ENCODE measurements around the gene USP1. TPM values are rescaled to one million over a fixed set of nuclear protein-coding genes. Genes with fewer than 3 reads are reported as not detected.

Gene USP1
- total RNA-seq, 2 donors from 2014 or later: 20.2 to 29.8 TPM

DNA sequence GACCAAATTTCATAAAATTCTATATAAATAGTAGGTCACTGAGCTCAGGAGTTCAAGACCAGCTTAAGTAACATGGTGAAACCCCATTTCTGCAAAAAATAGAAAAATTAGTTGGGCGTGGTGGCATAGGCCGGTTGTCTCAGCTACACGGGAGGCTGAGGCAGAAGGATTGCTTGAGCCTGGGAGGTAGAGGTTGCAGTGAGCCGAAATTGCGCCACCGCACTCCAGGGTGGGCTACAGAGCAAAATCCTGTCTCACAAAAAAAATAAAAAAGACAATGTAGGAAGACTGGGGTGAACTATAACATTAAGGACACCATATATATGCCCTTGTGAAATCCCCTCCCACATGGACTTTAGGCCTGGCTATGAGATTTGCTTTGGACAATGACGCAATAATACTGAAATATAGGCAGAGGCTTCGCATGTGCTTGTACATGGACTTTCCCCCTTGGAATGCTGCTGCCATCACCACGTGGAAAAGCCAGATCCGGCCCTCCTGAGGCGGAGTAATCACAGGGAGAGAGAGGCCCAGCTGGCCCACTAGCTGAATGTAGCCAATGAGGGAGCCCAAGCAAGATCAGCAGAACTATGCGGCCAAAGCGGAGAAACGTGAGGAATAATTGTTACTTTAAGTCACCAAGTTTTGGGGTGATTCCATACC lies 13.1 kb upstream of the USP1 start:
- intact Hi-C loops (cut with DNase I): no loop called here

DNA sequence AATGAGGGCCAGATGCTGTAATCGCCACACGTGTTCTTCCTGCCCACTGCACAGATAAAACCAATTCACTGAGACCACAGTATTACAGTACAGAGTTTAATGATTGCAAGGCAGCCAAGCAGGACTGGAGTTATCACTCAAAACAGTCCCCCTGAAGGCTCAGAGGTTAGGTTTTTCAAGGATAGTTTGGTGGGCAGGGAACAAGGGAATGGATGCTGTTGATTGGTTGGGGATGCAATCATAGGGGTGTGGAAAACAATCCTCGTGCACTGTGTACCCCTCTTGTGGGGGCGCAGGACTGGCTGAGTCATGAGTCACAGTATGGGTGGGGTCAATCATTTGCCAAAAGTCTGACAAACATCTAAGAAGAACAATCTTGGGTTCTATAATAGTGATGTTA lies 12.4 kb upstream of the USP1 start:
- intact Hi-C loops (cut with DNase I): no loop called here
- no peak for DNase-seq (ENCODE audit: low spot score)

More for the DNA sequence above, 13.1 kb upstream of the USP1 start:
- DNase-seq (ENCODE audit: low spot score): no peak

DNA sequence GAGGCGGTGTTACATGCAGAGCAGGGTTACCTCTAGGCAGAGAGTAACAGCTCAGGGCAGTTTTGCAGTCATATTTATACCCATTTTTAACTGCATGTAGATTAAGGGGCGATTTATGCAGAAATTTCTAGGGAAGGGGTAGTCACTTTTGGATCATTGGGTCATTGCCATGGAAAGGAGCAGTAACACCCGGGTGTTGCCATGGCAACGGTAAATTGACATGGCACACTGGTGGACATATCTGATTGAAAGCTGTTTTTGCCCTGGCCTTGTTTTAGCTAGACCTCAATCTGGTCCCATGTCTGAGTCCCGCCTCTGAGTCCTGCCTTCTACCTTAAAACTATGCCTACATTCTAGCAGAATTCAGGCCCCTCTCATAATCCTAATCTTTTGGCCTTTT lies 11.8 kb upstream of the USP1 start:
- intact Hi-C loops (cut with DNase I): no loop called here
- DNase-seq (ENCODE audit: low spot score): no peak

DNA sequence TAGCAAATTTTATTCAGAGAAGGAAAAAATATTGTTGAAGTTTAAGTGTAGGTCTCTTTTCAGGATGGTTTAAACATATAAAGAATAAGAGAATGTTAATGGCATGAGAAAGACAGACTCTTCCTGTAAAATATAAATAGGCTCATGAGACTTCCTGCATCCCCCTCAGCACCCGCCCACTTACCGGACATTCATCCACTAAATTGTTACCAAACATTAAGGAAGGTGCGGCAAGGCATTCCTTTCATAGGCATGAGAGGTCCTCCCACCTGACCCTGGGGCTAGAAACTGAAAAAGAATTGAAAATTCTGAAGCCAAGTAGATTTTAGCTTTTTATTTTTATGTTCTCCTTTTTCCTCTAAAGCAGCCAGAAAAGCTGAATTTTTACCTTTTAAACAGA lies 10.6 kb upstream of the USP1 start:
- no peak for DNase-seq (ENCODE audit: low spot score)
- intact Hi-C loops (cut with DNase I): no loop called here

DNA sequence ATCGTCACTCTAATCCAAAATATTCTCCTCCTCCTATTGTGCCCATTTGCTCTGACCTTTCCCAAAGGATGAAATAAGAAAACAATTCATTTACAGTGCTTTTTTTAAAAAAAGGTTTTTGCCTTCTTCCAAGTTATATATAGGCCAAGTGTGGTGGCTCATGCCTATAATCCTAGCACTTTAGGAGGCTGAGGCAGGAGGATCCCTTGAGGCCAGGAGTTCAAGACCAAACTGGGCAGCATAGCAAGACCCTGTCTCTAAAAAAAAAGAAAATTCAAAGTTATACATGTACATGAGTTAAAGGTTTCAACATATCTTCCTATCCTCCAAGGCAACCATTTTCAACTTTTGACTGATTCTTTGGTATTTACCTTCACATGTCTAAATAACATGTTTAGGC lies 10.1 kb upstream of the USP1 start:
- no peak for DNase-seq (ENCODE audit: low spot score)
- intact Hi-C loops (cut with DNase I): no loop called here

DNA sequence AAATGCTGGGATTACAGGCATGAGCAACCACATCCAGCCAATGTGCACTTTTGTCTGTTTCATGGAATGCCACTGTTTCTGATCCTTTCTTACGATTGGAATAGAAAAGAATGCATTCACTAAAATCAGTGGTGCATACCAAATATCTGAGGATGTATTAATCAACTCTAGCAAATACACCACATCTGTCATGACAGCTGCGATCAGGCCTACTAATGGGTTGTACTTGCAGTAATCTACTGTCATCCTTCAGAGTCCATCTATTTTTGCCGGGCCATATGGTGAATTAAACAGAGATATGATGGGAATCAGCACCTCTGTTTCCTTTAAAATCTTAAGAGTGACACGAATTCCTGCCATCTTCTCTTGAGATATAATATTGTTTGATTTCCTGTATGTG lies 8.5 kb upstream of the USP1 start:
- DNase-seq (ENCODE audit: low spot score): no peak
- intact Hi-C loops (cut with DNase I): no loop called here

DNA sequence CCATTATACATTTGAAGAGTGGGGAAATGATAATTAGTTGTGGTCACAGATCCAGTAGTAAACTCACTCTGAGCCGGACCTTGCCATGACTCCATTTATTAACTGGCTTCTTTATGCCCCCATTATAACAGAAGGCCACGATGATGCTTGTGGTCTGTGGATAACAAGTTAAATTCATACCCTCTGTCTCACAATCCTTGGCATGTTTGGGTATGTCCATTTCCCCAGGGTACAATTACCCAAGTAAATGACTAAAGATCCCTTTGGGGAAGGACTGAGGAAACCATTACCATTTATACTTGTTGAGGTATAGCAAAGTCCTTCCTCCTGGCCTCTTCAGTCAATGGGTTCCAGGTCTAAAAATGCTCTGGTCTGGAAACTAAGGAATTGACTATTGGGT lies 7.3 kb upstream of the USP1 start:
- intact Hi-C loops (cut with DNase I): no loop called here
- DNase-seq (ENCODE audit: low spot score): no peak

DNA sequence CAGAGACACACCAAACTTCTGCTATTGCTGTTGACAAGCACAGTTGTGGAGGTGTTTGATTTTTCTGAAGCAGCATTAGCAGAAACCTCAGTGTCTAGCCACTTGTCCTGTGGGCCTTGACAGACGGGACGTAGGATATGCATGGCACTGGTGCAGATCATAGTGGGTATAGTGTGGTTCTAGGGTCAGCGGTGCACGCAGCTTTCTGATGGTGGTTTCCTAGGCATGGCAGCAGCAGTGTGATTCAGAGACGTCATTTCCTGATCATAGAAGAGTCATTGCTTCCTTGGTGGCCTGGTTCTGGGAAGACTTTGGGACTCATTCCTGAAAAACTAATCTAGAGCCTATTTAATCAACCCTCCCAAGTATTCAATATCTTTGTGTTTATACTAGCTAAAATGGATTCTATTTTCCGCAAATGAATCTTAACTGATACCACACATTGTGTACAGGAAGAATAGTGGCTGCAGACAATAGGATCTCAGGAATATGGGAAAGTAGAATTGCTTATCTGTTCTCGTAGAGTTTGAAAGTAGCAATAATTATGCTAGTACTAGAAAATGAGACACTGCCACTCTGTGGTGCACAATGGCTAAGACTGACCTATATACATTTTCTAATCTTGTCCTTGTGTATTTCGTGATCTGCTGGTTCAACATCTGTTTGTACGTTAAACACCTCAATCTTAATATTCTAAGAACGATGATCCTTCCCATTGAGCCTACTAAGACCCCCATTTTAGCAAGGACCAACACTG lies 2.8 kb upstream of the USP1 start:
- intact Hi-C loops (cut with DNase I): no loop called here
- DNase-seq (ENCODE audit: low spot score): no peak

DNA sequence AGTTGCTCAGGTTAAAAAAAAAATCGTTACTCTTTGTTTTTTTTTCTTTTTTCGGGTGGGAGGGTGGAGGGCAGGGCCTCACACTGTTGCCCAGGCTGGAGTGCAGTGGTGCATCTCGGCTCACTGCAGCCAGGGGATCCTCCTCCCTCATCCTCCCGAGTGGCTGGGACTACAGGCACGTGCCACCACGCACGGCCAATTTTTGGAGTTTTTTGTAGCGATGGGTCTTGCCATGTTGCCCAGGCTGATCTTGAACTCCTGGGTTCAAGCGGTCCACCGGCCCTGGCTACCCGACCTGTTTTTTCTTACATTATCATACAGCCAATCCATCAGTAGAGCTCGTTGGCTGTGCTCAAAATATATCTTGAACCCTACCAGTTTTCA lies 2.2 kb upstream of the USP1 start:
- DNase-seq (ENCODE audit: low spot score): no peak
- intact Hi-C loops (cut with DNase I): no loop called here

DNA sequence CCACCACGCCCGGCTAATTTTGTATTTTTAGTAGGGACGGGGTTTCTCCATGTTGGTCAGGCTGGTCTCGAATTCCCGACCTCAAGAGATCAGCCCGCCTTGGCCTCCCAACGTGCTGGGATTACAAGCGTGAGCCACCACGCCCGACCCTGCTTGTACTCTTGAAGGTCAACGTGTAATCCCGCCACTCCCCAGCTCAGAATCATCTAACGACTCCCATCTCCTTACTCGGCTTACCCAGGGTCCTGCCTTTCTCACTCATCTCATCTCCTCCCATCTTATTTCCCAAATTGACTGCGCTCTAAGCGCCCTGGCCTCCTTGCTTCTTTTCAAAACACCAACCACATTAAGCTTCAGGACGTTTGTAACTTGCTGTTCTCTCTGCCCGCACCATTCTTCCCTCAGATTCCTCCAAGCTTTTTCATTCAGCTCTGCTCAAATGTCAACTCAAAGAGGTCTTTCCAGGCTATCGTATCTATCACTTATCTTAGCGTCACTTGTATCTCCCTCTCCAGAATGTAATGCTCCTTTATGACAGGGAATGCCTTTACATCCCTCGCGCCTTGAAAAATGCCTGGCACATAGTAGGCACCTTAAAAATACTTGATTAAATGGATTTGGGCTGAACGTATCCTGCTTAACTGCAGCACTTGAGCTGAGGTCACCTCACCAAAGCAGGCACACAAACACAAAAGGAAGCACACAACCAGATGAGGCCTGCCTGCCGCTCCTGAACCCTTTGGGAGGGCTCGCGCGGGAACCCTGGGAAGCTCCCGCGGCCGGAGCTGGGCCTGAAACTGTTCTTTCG lies 1.4 kb upstream of the USP1 start:
- intact Hi-C loops (cut with DNase I): no loop called here
- no peak for DNase-seq (ENCODE audit: low spot score)

DNA sequence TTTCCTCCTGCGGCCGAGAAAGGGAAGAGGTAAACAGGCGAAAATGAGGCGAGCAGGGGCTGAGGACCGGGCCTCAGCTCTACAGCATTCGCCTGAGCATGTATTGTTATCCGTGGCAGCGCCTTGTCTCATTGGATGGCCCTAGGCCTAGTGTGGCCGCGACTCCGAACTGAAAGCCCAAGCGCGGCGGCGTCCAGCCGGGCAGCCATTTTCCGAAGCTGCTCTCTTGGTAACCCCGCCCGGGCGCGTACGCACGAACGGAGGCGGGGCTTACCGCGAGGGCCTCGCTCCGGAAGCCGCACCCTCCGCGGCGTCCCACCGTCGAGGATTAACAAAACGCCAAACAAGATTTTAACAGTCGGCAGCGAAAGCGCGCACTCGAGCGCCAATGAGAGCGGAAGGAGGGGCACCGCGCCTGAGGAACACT lies 797 bp upstream of the USP1 start:
- intact Hi-C loops (cut with DNase I): no loop called here
- DNase-seq (ENCODE audit: low spot score): peak; percentile 99

DNA sequence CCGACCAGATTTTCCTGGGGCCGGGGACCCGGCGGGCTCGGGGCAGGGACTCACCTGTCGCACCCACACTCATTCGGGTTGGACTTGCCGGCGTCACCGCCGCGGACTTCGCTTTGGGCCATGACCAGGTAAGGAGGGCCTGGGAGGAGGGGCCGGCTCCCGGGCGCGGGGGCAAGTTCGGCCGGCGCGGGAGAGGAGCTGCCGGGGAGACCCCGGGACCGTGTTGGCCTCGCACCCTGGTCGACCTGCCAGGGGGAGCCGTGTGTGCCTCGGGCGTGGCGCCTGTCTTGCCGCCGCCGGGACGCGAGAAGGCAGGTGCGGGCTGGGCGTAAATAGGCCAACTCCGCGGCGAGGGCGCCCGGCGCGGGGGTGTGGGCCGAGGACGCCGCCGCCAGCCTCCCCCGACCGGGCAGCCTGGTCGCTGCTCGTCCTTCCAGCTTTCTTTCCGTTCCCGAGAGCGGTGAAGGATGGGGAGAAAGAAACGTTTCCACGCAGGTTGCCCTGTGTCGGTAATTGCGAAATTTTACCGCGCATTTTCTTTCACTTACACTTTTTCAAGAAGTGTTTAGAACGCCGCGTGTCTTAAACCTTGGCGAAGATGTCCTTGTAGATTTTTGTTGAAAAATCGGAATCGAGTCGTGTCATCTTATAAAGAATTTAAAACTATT lies 558 bp downstream of the USP1 start:
- DNase-seq (ENCODE audit: low spot score): peak; percentile 86
- intact Hi-C loops (cut with DNase I): no loop called here

DNA sequence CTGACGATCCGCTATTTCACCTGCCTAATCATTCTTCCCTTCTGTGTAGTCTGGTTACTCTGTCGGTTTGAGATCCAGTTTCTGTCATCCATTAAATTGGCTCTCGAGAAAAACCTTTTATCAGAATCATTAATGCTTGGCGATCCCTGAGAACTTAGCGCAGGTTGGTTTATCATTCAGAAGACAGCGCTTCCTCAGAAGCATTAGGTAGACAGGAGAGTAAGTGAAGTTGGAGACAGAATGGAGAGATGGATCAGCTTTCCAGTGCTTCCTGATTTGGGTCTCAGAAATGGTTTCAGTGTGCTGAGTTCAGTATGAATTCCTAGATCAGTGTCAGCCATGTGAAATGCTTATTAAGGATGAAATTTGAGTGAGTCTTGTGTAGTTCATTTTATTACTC lies 1.3 kb downstream of the USP1 start:
- DNase-seq (ENCODE audit: low spot score): no peak
- intact Hi-C loops (cut with DNase I): no loop called here

DNA sequence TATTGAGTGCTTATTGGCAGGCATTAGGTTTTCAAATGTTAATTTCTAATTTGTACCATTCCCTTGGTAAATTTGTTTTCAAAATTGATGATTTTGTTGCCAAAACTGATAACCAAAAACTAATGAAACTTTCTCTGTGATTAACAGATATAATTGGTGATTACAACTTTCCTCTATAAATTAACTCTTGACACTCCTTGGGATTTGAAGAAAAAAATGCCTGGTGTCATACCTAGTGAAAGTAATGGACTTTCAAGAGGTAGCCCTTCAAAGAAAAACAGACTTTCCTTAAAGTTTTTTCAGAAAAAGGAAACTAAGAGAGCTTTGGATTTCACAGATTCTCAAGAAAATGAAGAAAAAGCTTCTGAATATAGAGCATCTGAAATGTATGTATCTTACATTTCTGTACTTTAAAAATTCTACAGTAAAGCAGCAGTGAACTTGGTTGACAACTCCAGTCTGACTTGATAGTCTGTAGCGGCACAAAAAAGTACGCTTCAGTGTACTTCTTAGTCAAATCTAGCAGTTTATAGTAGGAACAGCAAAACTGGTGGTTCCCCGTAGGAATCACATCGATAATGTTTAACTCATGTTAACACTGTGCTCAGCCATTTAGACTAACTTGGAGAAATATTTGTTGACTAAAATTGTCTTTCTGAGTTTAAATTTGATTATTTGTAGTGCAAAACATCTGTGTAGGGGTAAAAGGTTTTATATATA lies 3.0 kb downstream of the USP1 start:
- intact Hi-C loops (cut with DNase I): no loop called here
- no peak for DNase-seq (ENCODE audit: low spot score)

DNA sequence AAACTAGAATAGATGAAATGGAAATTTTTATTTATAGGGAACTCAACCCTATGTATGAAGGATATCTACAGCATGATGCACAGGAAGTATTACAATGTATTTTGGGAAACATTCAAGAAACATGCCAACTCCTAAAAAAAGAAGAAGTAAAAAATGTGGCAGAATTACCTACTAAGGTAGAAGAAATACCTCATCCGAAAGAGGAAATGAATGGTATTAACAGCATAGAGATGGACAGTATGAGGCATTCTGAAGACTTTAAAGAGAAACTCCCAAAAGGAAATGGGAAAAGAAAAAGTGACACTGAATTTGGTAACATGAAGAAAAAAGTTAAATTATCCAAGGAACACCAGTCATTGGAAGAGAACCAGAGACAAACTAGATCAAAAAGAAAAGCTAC lies 7.9 kb downstream of the USP1 start:
- intact Hi-C loops (cut with DNase I): no loop called here
- no peak for DNase-seq (ENCODE audit: low spot score)

DNA sequence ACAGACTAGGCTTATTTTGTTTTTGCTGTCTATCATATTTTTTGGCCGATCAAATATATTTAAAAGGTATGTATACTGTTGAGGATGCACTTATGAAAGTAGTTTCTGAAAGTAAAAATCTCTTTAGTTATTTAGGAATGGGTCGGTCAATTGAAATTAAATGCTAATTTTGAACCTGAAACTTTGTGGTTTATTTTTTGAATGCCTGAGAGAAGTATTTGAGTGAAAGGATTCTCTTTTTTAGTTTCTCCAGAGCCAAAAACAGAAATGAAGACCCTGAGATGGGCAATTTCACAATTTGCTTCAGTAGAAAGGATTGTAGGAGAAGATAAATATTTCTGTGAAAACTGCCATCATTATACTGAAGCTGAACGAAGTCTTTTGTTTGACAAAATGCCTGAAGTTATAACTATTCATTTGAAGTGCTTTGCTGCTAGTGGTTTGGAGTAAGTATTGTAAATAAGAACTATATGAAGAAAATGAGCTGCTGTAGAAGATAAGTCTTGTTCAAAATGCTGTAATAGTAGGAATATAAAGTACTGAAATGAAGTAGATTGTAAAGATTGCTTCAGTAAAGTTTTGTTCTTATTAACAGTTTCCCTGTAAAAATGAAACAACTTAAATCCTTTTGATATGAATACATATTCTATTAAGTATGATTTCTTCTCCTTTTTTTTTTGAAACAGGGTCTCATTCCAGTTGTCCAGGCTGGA lies 11.5 kb downstream of the USP1 start:
- intact Hi-C loops (cut with DNase I): no loop called here
- DNase-seq (ENCODE audit: low spot score): no peak

DNA sequence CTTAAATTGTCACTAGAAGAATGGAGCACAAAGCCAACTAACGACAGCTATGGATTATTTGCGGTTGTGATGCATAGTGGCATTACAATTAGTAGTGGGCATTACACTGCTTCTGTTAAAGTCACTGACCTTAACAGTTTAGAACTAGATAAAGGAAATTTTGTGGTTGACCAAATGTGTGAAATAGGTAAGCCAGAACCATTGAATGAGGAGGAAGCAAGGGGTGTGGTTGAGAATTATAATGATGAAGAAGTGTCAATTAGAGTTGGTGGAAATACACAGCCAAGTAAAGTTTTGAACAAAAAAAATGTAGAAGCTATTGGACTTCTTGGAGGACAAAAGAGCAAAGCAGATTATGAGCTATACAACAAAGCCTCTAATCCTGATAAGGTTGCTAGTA lies 13.5 kb downstream of the USP1 start:
- no peak for DNase-seq (ENCODE audit: low spot score)
- intact Hi-C loops (cut with DNase I): no loop called here

DNA sequence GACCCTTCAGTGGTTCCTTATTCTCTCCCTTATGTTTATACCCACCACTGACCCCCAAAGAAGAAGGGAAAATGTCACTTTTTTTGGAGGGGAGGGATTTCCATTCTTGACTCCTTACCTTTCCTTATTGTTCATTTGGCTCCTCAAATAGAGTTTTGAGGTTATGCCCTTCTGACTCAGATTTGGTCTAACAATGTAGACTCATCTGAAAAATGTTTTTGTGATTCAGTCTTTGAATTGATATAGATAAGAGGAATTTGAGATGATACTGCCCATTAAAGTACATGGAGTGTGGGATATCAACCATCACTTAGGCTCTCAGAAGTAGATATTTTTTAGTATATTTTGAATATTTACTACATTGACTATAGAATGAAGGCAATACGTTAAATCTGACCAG lies 16.1 kb downstream of the USP1 start:
- intact Hi-C loops (cut with DNase I): no loop called here
- DNase-seq (ENCODE audit: low spot score): no peak

DNA sequence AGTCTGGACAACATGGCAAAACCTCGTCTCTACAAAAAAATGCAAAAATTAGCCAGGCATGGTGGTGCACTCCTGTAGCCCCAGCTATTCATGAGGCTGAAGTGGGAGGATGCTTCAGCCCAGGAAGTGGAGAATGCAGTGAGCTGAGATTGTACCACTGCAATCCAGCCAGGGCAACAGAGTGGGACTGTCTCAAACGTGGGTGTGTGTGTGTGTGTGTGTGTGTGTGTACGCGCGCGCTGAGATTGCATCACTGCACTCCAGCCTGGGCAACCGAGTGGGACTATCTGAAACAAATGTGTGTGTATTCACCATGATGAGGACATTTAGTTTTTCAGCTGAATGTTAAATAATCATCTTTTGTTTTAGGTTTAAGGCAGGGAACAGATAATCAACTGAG lies 21.1 kb downstream of the USP1 start:
- no peak for DNase-seq (ENCODE audit: low spot score)
- intact Hi-C loops (cut with DNase I): no loop called here
